ENCODE data around the gene CKAP4. TPM values are rescaled to one million over a fixed set of nuclear protein-coding genes. Genes with fewer than 3 reads are reported as not detected.

The CKAP4 gene
- total RNA-seq, 1 experiment from 2014 or later = 62.4 TPM

DNA sequence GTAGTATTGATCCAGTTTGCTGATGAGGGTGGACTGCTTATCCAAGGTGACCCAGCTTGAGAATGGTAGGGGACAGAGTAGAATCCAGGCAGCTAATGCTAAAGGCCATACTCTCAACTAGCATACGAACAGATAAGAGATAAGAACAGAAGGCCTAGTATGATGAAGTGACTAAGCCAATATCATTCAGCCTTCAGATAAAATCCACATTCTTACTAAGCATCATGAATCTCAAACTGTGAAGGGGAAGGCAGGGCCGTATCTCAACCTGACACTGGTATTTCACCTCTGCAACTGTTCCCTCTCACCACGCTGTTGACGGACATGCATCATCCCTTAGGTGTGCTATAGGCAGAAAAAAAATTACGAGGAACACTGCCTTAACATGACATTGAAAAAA lies 8.1 kb upstream of the CKAP4 start:
- H3K79me1 ChIP-seq (ENCODE audit: insufficient read depth, low read depth, low read length, poor library complexity, severe bottlenecking) = no peaks in the 10 kb centered on the region
- no peak overlapping the region for H3K4me2 ChIP-seq (ENCODE audit: insufficient read depth, insufficient read length, low read length)
- Mint-ChIP-seq H3K36me3 (ENCODE audit: insufficient read depth in 1 of 3, low read depth in 3 of 3) (no peaks in the 10 kb centered on the region), H3K4me3 (no peak overlapping the region), H3K27me3 (ENCODE audit: low read depth) (peaks cover 5% of the 10 kb centered on the region), H3K9me3 (no peaks in the 10 kb centered on the region), H3K4me1 (peaks cover 8 to 9% of the 10 kb centered on the region in 2 experiments), H3K27ac (no peak overlapping the region)
- H2BK15ac ChIP-seq (ENCODE audit: low read depth, low read length) = no peak overlapping the region
- no peaks in the 10 kb centered on the region for H3K27me3 ChIP-seq (ENCODE audit: insufficient read depth, low read length)
- H3K27ac ChIP-seq (ENCODE audit: insufficient read length, low read depth, low read length) = no peak overlapping the region
- H3K18ac ChIP-seq (ENCODE audit: insufficient read length, low read depth, low read length) = no peak overlapping the region
- H3K9ac ChIP-seq (ENCODE audit: extremely low read depth, insufficient read length, low read length) = no peak overlapping the region
- H4K91ac ChIP-seq (ENCODE audit: insufficient read length, low read depth, low read length) = no peak overlapping the region
- no peak overlapping the region for H2BK120ac ChIP-seq (ENCODE audit: low read depth, low read length, poor library complexity, severe bottlenecking)
- no peak overlapping the region for H2BK12ac ChIP-seq (ENCODE audit: insufficient read length, low read depth, low read length)
- H3K4me1 ChIP-seq (ENCODE audit: insufficient read depth, low read length) = peaks cover 8% of the 10 kb centered on the region; the same call in 1 of the 2 replicates
- no peaks in the 10 kb centered on the region for H3K9me3 ChIP-seq (ENCODE audit: control insufficient read depth, low read depth, low read length)
- TF ChIP-seq, protein P1, sequence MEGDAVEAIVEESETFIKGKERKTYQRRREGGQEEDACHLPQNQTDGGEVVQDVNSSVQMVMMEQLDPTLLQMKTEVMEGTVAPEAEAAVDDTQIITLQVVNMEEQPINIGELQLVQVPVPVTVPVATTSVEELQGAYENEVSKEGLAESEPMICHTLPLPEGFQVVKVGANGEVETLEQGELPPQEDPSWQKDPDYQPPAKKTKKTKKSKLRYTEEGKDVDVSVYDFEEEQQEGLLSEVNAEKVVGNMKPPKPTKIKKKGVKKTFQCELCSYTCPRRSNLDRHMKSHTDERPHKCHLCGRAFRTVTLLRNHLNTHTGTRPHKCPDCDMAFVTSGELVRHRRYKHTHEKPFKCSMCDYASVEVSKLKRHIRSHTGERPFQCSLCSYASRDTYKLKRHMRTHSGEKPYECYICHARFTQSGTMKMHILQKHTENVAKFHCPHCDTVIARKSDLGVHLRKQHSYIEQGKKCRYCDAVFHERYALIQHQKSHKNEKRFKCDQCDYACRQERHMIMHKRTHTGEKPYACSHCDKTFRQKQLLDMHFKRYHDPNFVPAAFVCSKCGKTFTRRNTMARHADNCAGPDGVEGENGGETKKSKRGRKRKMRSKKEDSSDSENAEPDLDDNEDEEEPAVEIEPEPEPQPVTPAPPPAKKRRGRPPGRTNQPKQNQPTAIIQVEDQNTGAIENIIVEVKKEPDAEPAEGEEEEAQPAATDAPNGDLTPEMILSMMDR (conservative IDR thresholded peaks at IDR 0.05) = no peak
- no peak overlapping the region for H4K5ac ChIP-seq (ENCODE audit: insufficient read length, low read depth, low read length)
- no peak overlapping the region for H2AK5ac ChIP-seq (ENCODE audit: insufficient read length, low read length)
- no CpG with 5 or more reads among the region's 5 CpGs for WGBS (ENCODE audit: extremely low coverage, insufficient read length, low lambda C conversion rate)
- peaks cover 3% of the 10 kb centered on the region for H3K23me2 ChIP-seq (ENCODE audit: insufficient read length, low read depth, low read length, poor library complexity, severe bottlenecking)
- H2BK5ac ChIP-seq (ENCODE audit: insufficient read length, low read length) = no peak overlapping the region
- DNase-seq = no peak
- no peaks in the 10 kb centered on the region for H3K79me2 ChIP-seq (ENCODE audit: insufficient read depth, low read length)
- no peaks in the 10 kb centered on the region for H4K20me1 ChIP-seq (ENCODE audit: control insufficient read depth, insufficient read depth, insufficient read length)
- H2AFZ ChIP-seq (ENCODE audit: low read length) = no peak overlapping the region
- no peak overlapping the region for H4K8ac ChIP-seq (replicated peaks; ENCODE audit: insufficient read length, low read depth, low read length)
- no peak overlapping the region for H2BK20ac ChIP-seq (ENCODE audit: low read depth, low read length, poor library complexity, severe bottlenecking)
- H3K4ac ChIP-seq (ENCODE audit: low read depth, low read length) = no peak overlapping the region
- H3K23ac ChIP-seq (ENCODE audit: insufficient read length, low read depth, low read length) = no peak overlapping the region
- no peak overlapping the region for H3K14ac ChIP-seq (ENCODE audit: insufficient read depth, low read length)
- no peak overlapping the region for H3T11ph ChIP-seq (ENCODE audit: low read length)
- no peak overlapping the region for H3K56ac ChIP-seq (ENCODE audit: insufficient read length, low read depth, low read length)

All from H9 (cell line).